HG03066 (cell line): Measurements from ENCODE around the gene PPARG.
"Not testable (repeated sequence)": the region's sequence is repeated elsewhere in the genome, so short reads cannot be mapped to it uniquely, and the experiment has no call there.

Experiments
- ATAC-seq: cut with Tn5 transposase; IDR thresholded peaks from one replicate; pipeline ENCODE4 v1.9.1; 2021; ENCODE audit warnings: low read depth; ENCODE audit not compliant: unreplicated experiment

The PPARG gene

GRCh38 chr3:12278566-12278965, 10.3 kb upstream of the PPARG start:
- ATAC-seq = no peak

GRCh38 chr3:12279591-12280326, 9.1 kb upstream of the PPARG start:
- no peak for ATAC-seq

GRCh38 chr3:12280357-12280806, 8.5 kb upstream of the PPARG start:
- ATAC-seq = no peak

- ATAC-seq = no peak
Measured at GRCh38 chr3:12284591-12284990, 4.3 kb upstream of the PPARG start.

GRCh38 chr3:12285003-12285555, 3.8 kb upstream of the PPARG start:
- ATAC-seq = no peak

GRCh38 chr3:12285779-12286178, 3.1 kb upstream of the PPARG start:
- not testable (repeated sequence) for ATAC-seq

- no peak for ATAC-seq
Measured at GRCh38 chr3:12286504-12286903, 2.4 kb upstream of the PPARG start.

GRCh38 chr3:12286927-12287726, 1.7 kb upstream of the PPARG start:
- no peak for ATAC-seq

- no peak for ATAC-seq
Measured at GRCh38 chr3:12287727-12288181, 1.1 kb upstream of the PPARG start.

GRCh38 chr3:12289524-12289923, 654 bp downstream of the PPARG start:
- no peak for ATAC-seq

GRCh38 chr3:12292770-12293169, 3.9 kb downstream of the PPARG start:
- no peak for ATAC-seq

- no peak for ATAC-seq
Measured at GRCh38 chr3:12294885-12295580, 6.2 kb downstream of the PPARG start.

- ATAC-seq = no peak
Measured at GRCh38 chr3:12296511-12296910, 7.6 kb downstream of the PPARG start.

- ATAC-seq = no peak
Measured at GRCh38 chr3:12299026-12299425, 10.2 kb downstream of the PPARG start.

GRCh38 chr3:12300137-12300536, 11.3 kb downstream of the PPARG start:
- no peak for ATAC-seq

- ATAC-seq = no peak
Measured at GRCh38 chr3:12301031-12301430, 12.2 kb downstream of the PPARG start.

GRCh38 chr3:12301513-12301912, 12.6 kb downstream of the PPARG start:
- ATAC-seq = no peak

- no peak for ATAC-seq
Measured at GRCh38 chr3:12302564-12302963, 13.7 kb downstream of the PPARG start.

- no peak for ATAC-seq
Measured at GRCh38 chr3:12303534-12303933, 14.7 kb downstream of the PPARG start.

GRCh38 chr3:12303993-12304392, 15.1 kb downstream of the PPARG start:
- no peak for ATAC-seq

GRCh38 chr3:12307136-12307535, 18.3 kb downstream of the PPARG start:
- ATAC-seq = no peak
